K562 (cell line): Measurements from ENCODE around the gene ANKMY1. TPM values are rescaled to one million over a fixed set of nuclear protein-coding genes. Genes with fewer than 3 reads are reported as not detected.

Source experiments
- ATAC-seq: fragments of 200-7000 bp; cut with Tn5 transposase; 3 replicates; pipeline ENCODE4 v1.9.1; 2020; ENCODE audit warnings: moderate library complexity
- BruUV-seq: library from RNA; stranded (reverse); fragments of 400-500 nt; replicated peaks from 2 replicates; lab custom pipeline; 2021; lab: Mats Ljungman, UMichigan
- CTCF ChIA-PET: fragments of 300-600 bp; formaldehyde crosslinking; extraction: SDS; loops from one replicate; lab custom pipeline; 2021; ENCODE audit warnings: low intra/inter-chr PET ratio; lab: Yijun Ruan, JAX
- POLR2A ChIA-PET: fragments of 300-600, 350-650 bp; sonication (Branson Sonifier 250); formaldehyde crosslinking; extraction: SDS; loops from one replicate; lab custom pipeline; 2021; ENCODE audit warnings: antibody characterized with exemption, inconsistent platforms; lab: Yijun Ruan, JAX
- DNase-seq, 4 experiments: peaks; one replicate each; pipeline versions ENCODE4 v3.0.0 to v3.0.0-alpha.2; 2011 to 2018; ENCODE audit warnings: low spot score in 3 of 4, mixed read lengths in 3 of 4; ENCODE audit errors: extremely low read depth in 1 of 4
- FAIRE-seq: peaks from 2 replicates; lab custom pipeline; 2011; peaks lifted over from hg19 to GRCh38; lab: Jason Lieb, UNC
- H2AFZ ChIP-seq: 2 replicates; pipeline ENCODE4 v1.6.0; 2011; ENCODE audit warnings: low read depth, low read length, control low read depth, inconsistent platforms
- H3K27ac ChIP-seq: fragments of 200-600 bp; 3 replicates; pipeline ENCODE4 v1.8.0; 2011; ENCODE audit warnings: low read depth, mild to moderate bottlenecking, control low read depth, inconsistent platforms, low read length, moderate library complexity, mixed read lengths; ENCODE audit errors: extremely low read depth
- H3K27me3 ChIP-seq, 2 experiments: fragments of 300-600 bp in 1 of 2; 2 replicates in 1 of 2; 3 replicates in 1 of 2; pipeline versions ENCODE4 v1.6.0 to v1.8.0; 2011; ENCODE audit warnings: inconsistent platforms in 2 of 2, low read length in 2 of 2, mild to moderate bottlenecking in 1 of 2, mixed read lengths in 1 of 2, moderate library complexity in 1 of 2; ENCODE audit not compliant: control insufficient read depth in 2 of 2, insufficient read depth in 2 of 2
- H3K36me3 ChIP-seq: fragments of 300-600 bp; 3 replicates; pipeline ENCODE4 v1.8.0; 2011; ENCODE audit warnings: mild to moderate bottlenecking, low read length, inconsistent platforms; ENCODE audit not compliant: control insufficient read depth, insufficient read depth
- H3K4me1 ChIP-seq, 2 experiments: fragments of 200-600 bp in 1 of 2; replicated peaks in 1 of 2; 2 replicates in 1 of 2; 3 replicates in 1 of 2; pipeline versions ENCODE4 v1.5.1 to v1.8.0; 2011; ENCODE audit warnings: inconsistent platforms in 2 of 2, low read length in 2 of 2, mild to moderate bottlenecking in 1 of 2, mixed read lengths in 1 of 2, moderate library complexity in 1 of 2; ENCODE audit not compliant: control insufficient read depth in 2 of 2, insufficient read depth in 2 of 2
- H3K4me2 ChIP-seq: 2 replicates; pipeline ENCODE4 v1.6.1; 2011; ENCODE audit warnings: low read length, control low read depth, inconsistent platforms, mixed read lengths; ENCODE audit not compliant: insufficient read depth
- H3K4me3 ChIP-seq: fragments of 200-600 bp; sonication (generic), shearing (Covaris generic); 2 replicates; pipeline ENCODE4 v1.5.1; 2016; ENCODE audit warnings: control low read depth, inconsistent platforms
- H3K79me2 ChIP-seq: fragments of 200-600 bp; 3 replicates; pipeline ENCODE4 v1.8.0; 2011; ENCODE audit warnings: low read length, inconsistent platforms; ENCODE audit not compliant: control insufficient read depth, insufficient read depth
- H3K9ac ChIP-seq, 2 experiments: 2 replicates each; pipeline versions ENCODE4 v1.6.0 to v1.6.1; 2011; ENCODE audit warnings: low read depth in 2 of 2, low read length in 2 of 2, control low read depth in 1 of 2, inconsistent platforms in 1 of 2, mild to moderate bottlenecking in 1 of 2, mixed read lengths in 1 of 2; ENCODE audit not compliant: insufficient read depth in 1 of 2
- H3K9me1 ChIP-seq: one replicate; pipeline ENCODE4 v1.6.0; 2011; ENCODE audit warnings: inconsistent platforms, mild to moderate bottlenecking, low read length, moderate library complexity; ENCODE audit not compliant: control insufficient read depth, insufficient read depth
- H3K9me3 ChIP-seq: replicated peaks from 2 replicates; pipeline ENCODE4 v1.5.1; 2011; ENCODE audit warnings: low read depth, low read length, inconsistent platforms; ENCODE audit not compliant: control insufficient read depth, insufficient read depth
- H4K20me1 ChIP-seq: replicated peaks from 2 replicates; pipeline ENCODE4 v1.6.1; 2011; ENCODE audit warnings: low read length, inconsistent platforms, mixed read lengths; ENCODE audit not compliant: control insufficient read depth, insufficient read depth
- ATF3 ChIP-seq, 2 experiments: fragments of 450-650 bp in 1 of 2; sonication (generic) in 1 of 2; formaldehyde crosslinking in 1 of 2; IDR thresholded peaks in 1 of 2; conservative IDR thresholded peaks in 1 of 2; 2 replicates each; pipeline versions ENCODE4 v1.6.1 to v1.8.1; 2016 to 2023; ENCODE audit warnings: mild to moderate bottlenecking in 2 of 2, moderate library complexity in 2 of 2, inconsistent platforms in 1 of 2, missing genetic modification reagents in 1 of 2
- MBD2 ChIP-seq: sonication (generic); IDR thresholded peaks from 2 replicates; pipeline ENCODE4 v1.6.1; 2016; ENCODE audit warnings: low read depth, borderline replicate concordance
- MGA ChIP-seq: fragments of 450-650 bp; IDR thresholded peaks from 2 replicates; pipeline ENCODE4 v1.6.1; 2016; ENCODE audit warnings: mild to moderate bottlenecking, moderate library complexity
- ZNF217 ChIP-seq: sonication (generic); formaldehyde crosslinking; IDR thresholded peaks from 2 replicates; pipeline ENCODE4 v1.8.0; 2022; ENCODE audit warnings: mild to moderate bottlenecking, missing genetic modification reagents
- WGBS: fragments of 100-300 bp; shearing (Covaris generic); methylation state at CpG from one replicate; pipeline ENCODE4 v1.1.6; 2016; ENCODE audit warnings: low coverage, mixed read lengths; ENCODE audit not compliant: insufficient coverage; ENCODE audit errors: missing lambda C conversion rate; 5-methylcytosine and 5-hydroxymethylcytosine counted together
- in situ Hi-C: fragments of 300-500 bp; cut with MboI; formaldehyde crosslinking; loops from 4 replicates; pipeline ENCODE4 v1.15.0; 2018; ENCODE audit warnings: inconsistent platforms, mixed read lengths
- intact Hi-C: fragments of 100-400 bp; cut with micrococcal nuclease; formaldehyde crosslinking; loops from 2 replicates; pipeline ENCODE4 v1.14.2; 2022
- polyA plus RNA-seq, 8 experiments: library from polyadenylated mRNA; depleted of rRNA in 4 of 8; stranded (reverse) in 5 of 8; unstranded in 3 of 8; fragments of >200 nt; fragmentation: Nextera tagmentation in 2 of 8; fragmentation: Illumina TruSeq in 1 of 8; extraction: Ambion mirVana in 2 of 8; extraction: Trizol in 1 of 8; gene quantifications; 2 replicates each; pipeline versions ENCODE4 v1.2.1 to v1.2.3, GENCODE V29; 2011 to 2014; ENCODE audit warnings: inconsistent platforms in 1 of 8, missing spikeins in 1 of 8
- total RNA-seq, 7 experiments: library from RNA; depleted of rRNA in 6 of 7; stranded (reverse); fragments of >200 nt in 6 of 7; fragmentation: Illumina TruSeq in 2 of 7; extraction: Trizol in 2 of 7; gene quantifications; 2 replicates each; pipeline versions ENCODE4 v1.2.1 to v1.2.3, GENCODE V29; 2011 to 2021; ENCODE audit warnings: low replicate concordance in 1 of 7
- TF ChIP-seq, protein P1 (sequence below): fragments of 450-650 bp; IDR thresholded peaks from 2 replicates; pipeline ENCODE4 v1.6.1; 2018; ENCODE audit warnings: mild to moderate bottlenecking, low read depth; ENCODE audit not compliant: partially characterized antibody

The ANKMY1 gene
- total and polyA plus RNA-seq, 9 of the 15 experiments (the other 6 are each of a cell fraction or from before 2014, with no cell fraction given) = 0.75 to 15.1 (median 11.7) TPM

DNA sequence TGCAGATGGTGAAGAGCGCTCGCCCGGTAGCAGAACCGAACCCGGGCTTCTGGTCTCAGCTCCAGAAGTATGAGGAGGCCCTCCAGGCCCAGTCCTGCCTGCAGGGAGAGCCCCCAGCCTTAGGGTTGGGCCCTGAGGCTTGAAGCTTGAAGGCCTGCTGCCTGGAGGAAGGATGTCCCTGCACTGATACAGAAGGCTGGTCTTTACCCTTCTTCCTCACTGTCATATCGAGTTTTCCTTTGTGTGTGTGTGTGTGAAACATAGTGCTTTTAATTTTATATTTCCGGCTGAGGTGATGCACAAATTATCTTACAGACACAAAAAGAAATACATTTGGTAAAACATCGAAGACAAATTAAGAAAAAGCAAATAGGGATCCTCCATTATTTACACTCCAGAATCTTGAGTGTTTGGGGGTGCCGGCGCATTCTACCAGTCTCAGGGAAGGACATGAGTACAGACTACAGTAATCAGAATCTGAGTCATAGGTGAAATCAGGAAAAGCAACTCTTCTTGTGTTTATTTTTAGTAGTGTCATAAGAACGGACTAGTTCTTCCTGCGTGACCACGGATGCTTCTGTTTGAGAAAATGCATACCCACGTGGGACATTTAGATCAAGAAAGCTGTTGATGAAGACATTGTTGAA, 3.7 kb upstream of the ANKMY1 start:
- POLR2A ChIA-PET = interaction anchor here (1.1 to 2.6 kb wide), 3 partner anchors 10 to 25 kb away, joined by 3 to 9 read pairs (median 8); partner anchors contain the start of gene CAPN10
- TF ChIP-seq, protein P1, sequence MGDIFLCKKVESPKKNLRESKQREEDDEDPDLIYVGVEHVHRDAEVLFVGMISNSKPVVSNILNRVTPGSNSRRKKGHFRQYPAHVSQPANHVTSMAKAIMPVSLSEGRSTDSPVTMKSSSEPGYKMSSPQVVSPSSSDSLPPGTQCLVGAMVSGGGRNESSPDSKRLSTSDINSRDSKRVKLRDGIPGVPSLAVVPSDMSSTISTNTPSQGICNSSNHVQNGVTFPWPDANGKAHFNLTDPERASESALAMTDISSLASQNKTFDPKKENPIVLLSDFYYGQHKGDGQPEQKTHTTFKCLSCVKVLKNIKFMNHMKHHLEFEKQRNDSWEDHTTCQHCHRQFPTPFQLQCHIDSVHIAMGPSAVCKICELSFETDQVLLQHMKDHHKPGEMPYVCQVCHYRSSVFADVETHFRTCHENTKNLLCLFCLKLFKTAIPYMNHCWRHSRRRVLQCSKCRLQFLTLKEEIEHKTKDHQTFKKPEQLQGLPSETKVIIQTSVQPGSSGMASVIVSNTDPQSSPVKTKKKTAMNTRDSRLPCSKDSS = no peak
- TF ChIP-seq MGA = no peak
- 0 out of 2 replicates have a peak, but pooled peaks have one; percentile 17 for TF ChIP-seq ATF3 (IDR thresholded peaks at IDR 0.05)
- TF ChIP-seq ATF3 (CRISPR knock-in tag; conservative IDR thresholded peaks at IDR 0.05) = no peak
- 0 out of 2 replicates have a peak, but pooled peaks have one; percentile 9 for TF ChIP-seq MBD2
- no peak for TF ChIP-seq ZNF217 (CRISPR knock-in tag)

More for the DNA sequence above, 3.7 kb upstream of the ANKMY1 start:
- intact Hi-C loops = loop anchor here (1.0 to 10.0 kb wide), 2 partner anchors 22 to 47 kb away; no protein-coding TSS in a partner anchor
- TSS peak; percentile 91 for BruUV-seq
- Histone ChIP-seq H3K4me3 (peak overlapping the region; percentile 77), H4K20me1 (no peaks in the 10 kb centered on the region), H3K4me2 (peak overlapping the region; percentile 83), H3K9me1 (no peaks in the 10 kb centered on the region), H3K79me2 (peaks cover 80% of the 10 kb centered on the region), H3K36me3 (peaks cover 34% of the 10 kb centered on the region), H3K4me1 (peaks cover 42 to 65% of the 10 kb centered on the region in 2 experiments), H3K27ac (peak overlapping the region; percentile 69), H3K27me3 (no peaks in the 10 kb centered on the region), H3K9me3 (0 out of 2 replicates have a peak, but pooled peaks cover 1% of the 10 kb centered on the region), H2AFZ (peak overlapping the region; percentile 30; the same call in 1 of the 2 replicates), H3K9ac (peak overlapping the region; percentile 73 to 94)
- WGBS = 2% methylated on average over 14 of the region's 14 CpGs
- CTCF ChIA-PET = no interaction called here
- FAIRE-seq (peak; percentile 29), DNase-seq (no peak), ATAC-seq (peak; percentile 3)
- in situ Hi-C loops = no loop called here
